HCT116 (cell line): Measurements from ENCODE around the gene CDCP1.

Experiments
- ATF3 ChIP-seq: IDR thresholded peaks from 2 replicates; pipeline ENCODE4 v1.6.1; 2012
- CEBPB ChIP-seq: IDR thresholded peaks from 2 replicates; pipeline ENCODE4 v1.6.1; 2012; ENCODE audit warnings: low read depth
- EZH2 ChIP-seq: fragments of 200-600 bp; sonication (generic); IDR thresholded peaks from 2 replicates; pipeline ENCODE4 v1.6.1; 2017; ENCODE audit warnings: antibody characterized with exemption, mixed run types
- EZH2phosphoT487 ChIP-seq: fragments of 200-600 bp; IDR thresholded peaks from 2 replicates; pipeline ENCODE4 v1.6.1; 2018; ENCODE audit warnings: antibody characterized with exemption, borderline replicate concordance
- POLR2A ChIP-seq: IDR thresholded peaks from 2 replicates; pipeline ENCODE4 v1.7.0; 2011; ENCODE audit warnings: borderline replicate concordance; ENCODE audit not compliant: insufficient read depth, insufficient read length; ENCODE audit errors: extremely low read depth
- POLR2AphosphoS5 ChIP-seq: IDR thresholded peaks from 2 replicates; pipeline ENCODE4 v1.6.1; 2011; ENCODE audit warnings: mild to moderate bottlenecking, low read depth, low read length, moderate library complexity
- YY1 ChIP-seq: IDR thresholded peaks from 2 replicates; pipeline ENCODE4 v1.6.1; 2011; ENCODE audit warnings: low read length, low read depth, moderate library complexity, mild to moderate bottlenecking; ENCODE audit not compliant: insufficient replicate concordance; ENCODE audit errors: extremely low read depth
- ZNF274 ChIP-seq: fragments of 200-500 bp; sonication (Bioruptor generic); IDR thresholded peaks from 2 replicates; pipeline ENCODE4 v1.6.1; 2014; ENCODE audit warnings: mild to moderate bottlenecking, low read depth, low read length, inconsistent platforms
- TF ChIP-seq, protein P1 (sequence below), 3 experiments: fragments of 200-600 bp in 1 of 3; sonication (generic) in 1 of 3; IDR thresholded peaks in 2 of 3; conservative IDR thresholded peaks in 1 of 3; 2 replicates each; pipeline ENCODE4 v1.5.1; 2012 to 2017; ENCODE audit warnings: low read depth in 2 of 3, low read length in 2 of 3, antibody characterized with exemption in 1 of 3, borderline replicate concordance in 1 of 3, control low read depth in 1 of 3, mild to moderate bottlenecking in 1 of 3, mixed read lengths in 1 of 3, mixed run types in 1 of 3, moderate library complexity in 1 of 3; ENCODE audit not compliant: insufficient read depth in 1 of 3
- TF ChIP-seq, protein P2 (sequence below): IDR thresholded peaks from 2 replicates; pipeline ENCODE4 v1.6.1; 2012

GRCh38 chr3:45078910-45079522, 67.2 kb downstream of the CDCP1 start:
- no peak for TF ChIP-seq POLR2A
- TF ChIP-seq, protein P1, sequence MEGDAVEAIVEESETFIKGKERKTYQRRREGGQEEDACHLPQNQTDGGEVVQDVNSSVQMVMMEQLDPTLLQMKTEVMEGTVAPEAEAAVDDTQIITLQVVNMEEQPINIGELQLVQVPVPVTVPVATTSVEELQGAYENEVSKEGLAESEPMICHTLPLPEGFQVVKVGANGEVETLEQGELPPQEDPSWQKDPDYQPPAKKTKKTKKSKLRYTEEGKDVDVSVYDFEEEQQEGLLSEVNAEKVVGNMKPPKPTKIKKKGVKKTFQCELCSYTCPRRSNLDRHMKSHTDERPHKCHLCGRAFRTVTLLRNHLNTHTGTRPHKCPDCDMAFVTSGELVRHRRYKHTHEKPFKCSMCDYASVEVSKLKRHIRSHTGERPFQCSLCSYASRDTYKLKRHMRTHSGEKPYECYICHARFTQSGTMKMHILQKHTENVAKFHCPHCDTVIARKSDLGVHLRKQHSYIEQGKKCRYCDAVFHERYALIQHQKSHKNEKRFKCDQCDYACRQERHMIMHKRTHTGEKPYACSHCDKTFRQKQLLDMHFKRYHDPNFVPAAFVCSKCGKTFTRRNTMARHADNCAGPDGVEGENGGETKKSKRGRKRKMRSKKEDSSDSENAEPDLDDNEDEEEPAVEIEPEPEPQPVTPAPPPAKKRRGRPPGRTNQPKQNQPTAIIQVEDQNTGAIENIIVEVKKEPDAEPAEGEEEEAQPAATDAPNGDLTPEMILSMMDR (IDR thresholded peaks at IDR 0.05 in 2 of 3, conservative IDR thresholded peaks at IDR 0.05 in 1 of 3; ENCODE audit: borderline replicate concordance in 1 of 3, insufficient read depth in 1 of 3, low read depth in 2 of 3, low read length in 2 of 3) = peak in 2 of 3 experiments; percentile 30 to 42; a peak in 3 of 6 replicates
- no peak for TF ChIP-seq POLR2AphosphoS5
- TF ChIP-seq ATF3 = no peak
- no peak for TF ChIP-seq EZH2
- TF ChIP-seq, protein P2, sequence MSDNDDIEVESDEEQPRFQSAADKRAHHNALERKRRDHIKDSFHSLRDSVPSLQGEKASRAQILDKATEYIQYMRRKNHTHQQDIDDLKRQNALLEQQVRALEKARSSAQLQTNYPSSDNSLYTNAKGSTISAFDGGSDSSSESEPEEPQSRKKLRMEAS = no peak
- TF ChIP-seq CEBPB = no peak
- no peak for TF ChIP-seq YY1
- TF ChIP-seq EZH2phosphoT487 = no peak
- no peak for TF ChIP-seq ZNF274
